SK-N-SH (cell line): Measurements from ENCODE around the gene CDC34.

ENCODE experiments used
- CTCF ChIP-seq: fragments of 200-600 bp; sonication (generic); IDR thresholded peaks from 2 replicates; pipeline ENCODE4 v1.6.1; 2017; ENCODE audit warnings: antibody characterized with exemption, mild to moderate bottlenecking, moderate library complexity
- ELF1 ChIP-seq: IDR thresholded peaks from 2 replicates; pipeline ENCODE4 v1.4.0; 2012
- EP300 ChIP-seq, 2 experiments: IDR thresholded peaks; 2 replicates each; pipeline versions ENCODE4 v1.4.0 to v1.6.1; 2012; ENCODE audit warnings: borderline replicate concordance in 1 of 2, low read depth in 1 of 2, low read length in 1 of 2
- IRF3 ChIP-seq: fragments of 150-350 bp; IDR thresholded peaks from 2 replicates; pipeline ENCODE4 v1.6.1; 2016; ENCODE audit warnings: mild to moderate bottlenecking, low read depth, low read length
- RCOR1 ChIP-seq: fragments of 150-350 bp; IDR thresholded peaks from 2 replicates; pipeline ENCODE4 v1.6.1; 2017; ENCODE audit warnings: antibody characterized with exemption, low read length
- REST ChIP-seq: IDR thresholded peaks from 2 replicates; pipeline ENCODE4 v1.6.1; 2012; ENCODE audit warnings: mild to moderate bottlenecking, low read depth, low read length, moderate library complexity
- RFX5 ChIP-seq: IDR thresholded peaks from 2 replicates; pipeline ENCODE4 v1.6.1; 2012; ENCODE audit warnings: mild to moderate bottlenecking, improper control_type of control experiment, low read length
- SIN3A ChIP-seq: IDR thresholded peaks from 2 replicates; pipeline ENCODE4 v1.6.1; 2012; ENCODE audit warnings: low read depth, mild to moderate bottlenecking, low read length, moderate library complexity, borderline replicate concordance
- TEAD4 ChIP-seq: IDR thresholded peaks from 2 replicates; pipeline ENCODE4 v1.4.0; 2012; ENCODE audit warnings: mild to moderate bottlenecking, borderline replicate concordance; ENCODE audit not compliant: insufficient read depth
- ZBTB33 ChIP-seq: IDR thresholded peaks from 2 replicates; pipeline ENCODE4 v1.4.0; 2012; ENCODE audit warnings: low read depth, borderline replicate concordance

- TF ChIP-seq CTCF (no peak), EP300 (IDR thresholded peaks at IDR 0.05; ENCODE audit: borderline replicate concordance in 1 of 2, low read depth in 1 of 2, low read length in 1 of 2) (no peak), ELF1 (no peak), ZBTB33 (no peak), SIN3A (no peak), RCOR1 (no peak), RFX5 (no peak), REST (no peak), TEAD4 (no peak), IRF3 (no peak)
Measured at GRCh38 chr19:556611-557382, 25.2 kb downstream of the CDC34 start.
